Thoracic aorta (tissue), 2 donors: ENCODE results near the gene DCDC2C. TPM values are rescaled to one million over a fixed set of nuclear protein-coding genes. Genes with fewer than 3 reads are reported as not detected.

Experiments used
- ATAC-seq: fragments of 150-250 bp; one replicate; pipeline ENCODE4 v1.8.0; 2017; ENCODE audit warnings: low read depth; ENCODE audit not compliant: insufficient number of reproducible peaks, low FRiP score
- DNase-seq: peaks from one replicate; pipeline ENCODE4 v3.0.0-alpha.2; 2020; ENCODE audit warnings: low spot score
- H3K27ac ChIP-seq, 2 donors: fragments of 200-600 bp; sonication (generic); 1 replicate in 1 of 2; 2 replicates in 1 of 2; pipeline ENCODE4 v1.5.1; 2016; ENCODE audit warnings: mild to moderate bottlenecking in 2 of 2, moderate library complexity in 2 of 2
- H3K27me3 ChIP-seq: fragments of 200-600 bp; sonication (generic); replicated peaks from 2 replicates; pipeline ENCODE4 v1.6.0; 2016; ENCODE audit warnings: mild to moderate bottlenecking; ENCODE audit not compliant: insufficient read depth
- H3K36me3 ChIP-seq: fragments of 200-600 bp; sonication (generic); one replicate; pipeline ENCODE4 v1.5.1; 2016
- H3K4me1 ChIP-seq, 2 donors: fragments of 200-600 bp; sonication (generic); 1 replicate in 1 of 2; 2 replicates in 1 of 2; pipeline versions ENCODE4 v1.5.1 to v1.6.0; 2016; ENCODE audit warnings: low read depth in 2 of 2, mild to moderate bottlenecking in 1 of 2; ENCODE audit not compliant: control insufficient read depth in 1 of 2
- H3K4me3 ChIP-seq: fragments of 200-600 bp; sonication (generic); 2 replicates; pipeline ENCODE4 v1.5.1; 2016; ENCODE audit warnings: mild to moderate bottlenecking
- H3K9me3 ChIP-seq: fragments of 200-600 bp; sonication (generic); 2 replicates; pipeline ENCODE4 v1.5.1; 2016
- total RNA-seq, 2 donors: library from RNA; depleted of rRNA; stranded (reverse); fragments of >200 nt; gene quantifications; one replicate each; pipeline versions ENCODE4 v1.1.0 to v1.2.3, GENCODE V29; 2016
- TF ChIP-seq, protein P1 (sequence below): fragments of 200-600 bp; sonication (generic); IDR thresholded peaks from one replicate; pipeline ENCODE4 v1.5.1; 2019; ENCODE audit warnings: antibody characterized with exemption

The DCDC2C gene
- total RNA-seq, 2 donors from 2014 or later: 6.6 to 13.1 TPM

GRCh38 chr2:3679616-3680393 is 23.6 kb upstream of the DCDC2C start:
- Histone ChIP-seq H3K36me3 (no peaks in the 10 kb centered on the region), H3K4me1 (no peaks in the 10 kb centered on the region), H3K27ac (no peak overlapping the region), H3K9me3 (no peaks in the 10 kb centered on the region), H3K4me3 (no peak overlapping the region), H3K27me3 (no peaks in the 10 kb centered on the region)
- DNase-seq (no peak), ATAC-seq (no peak)
- TF ChIP-seq, protein P1, sequence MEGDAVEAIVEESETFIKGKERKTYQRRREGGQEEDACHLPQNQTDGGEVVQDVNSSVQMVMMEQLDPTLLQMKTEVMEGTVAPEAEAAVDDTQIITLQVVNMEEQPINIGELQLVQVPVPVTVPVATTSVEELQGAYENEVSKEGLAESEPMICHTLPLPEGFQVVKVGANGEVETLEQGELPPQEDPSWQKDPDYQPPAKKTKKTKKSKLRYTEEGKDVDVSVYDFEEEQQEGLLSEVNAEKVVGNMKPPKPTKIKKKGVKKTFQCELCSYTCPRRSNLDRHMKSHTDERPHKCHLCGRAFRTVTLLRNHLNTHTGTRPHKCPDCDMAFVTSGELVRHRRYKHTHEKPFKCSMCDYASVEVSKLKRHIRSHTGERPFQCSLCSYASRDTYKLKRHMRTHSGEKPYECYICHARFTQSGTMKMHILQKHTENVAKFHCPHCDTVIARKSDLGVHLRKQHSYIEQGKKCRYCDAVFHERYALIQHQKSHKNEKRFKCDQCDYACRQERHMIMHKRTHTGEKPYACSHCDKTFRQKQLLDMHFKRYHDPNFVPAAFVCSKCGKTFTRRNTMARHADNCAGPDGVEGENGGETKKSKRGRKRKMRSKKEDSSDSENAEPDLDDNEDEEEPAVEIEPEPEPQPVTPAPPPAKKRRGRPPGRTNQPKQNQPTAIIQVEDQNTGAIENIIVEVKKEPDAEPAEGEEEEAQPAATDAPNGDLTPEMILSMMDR: no peak

DNA sequence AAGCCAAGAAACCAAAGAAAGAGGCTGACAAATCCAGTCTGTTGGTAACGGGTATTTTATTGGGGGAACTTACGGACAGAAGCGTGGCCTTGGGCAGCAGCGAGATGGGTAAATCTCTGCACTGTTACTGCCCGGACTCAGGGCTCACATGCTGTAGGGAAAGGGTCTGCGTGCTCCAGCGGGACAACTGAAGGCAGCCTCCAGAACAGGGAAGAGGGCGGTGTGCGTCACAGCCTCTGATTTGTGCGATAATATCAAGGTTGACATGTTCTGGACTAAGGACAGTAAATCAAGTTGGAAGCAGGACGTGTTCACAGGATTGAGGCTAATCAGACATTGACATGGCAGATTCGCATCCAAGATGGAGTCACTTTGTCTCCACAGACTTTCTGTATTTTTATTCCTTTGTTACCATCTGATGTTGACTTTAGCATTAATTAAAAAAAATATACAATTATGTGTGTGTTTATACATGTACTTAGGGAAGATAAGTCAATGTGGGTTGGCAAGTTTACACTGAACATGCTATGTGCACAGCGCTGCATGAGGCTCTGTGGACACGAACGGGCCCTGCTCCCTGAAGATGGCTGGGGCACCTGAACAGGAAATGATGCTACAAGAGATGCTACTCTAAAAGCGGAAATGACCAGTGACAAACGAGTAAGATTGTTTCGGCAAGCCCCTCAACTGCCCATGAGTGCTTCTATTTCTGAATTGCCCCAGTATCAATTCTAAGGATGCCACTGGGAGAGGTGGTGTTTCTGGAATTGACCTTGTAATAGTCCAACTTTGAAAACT is 22.6 kb upstream of the DCDC2C start:
- DNase-seq: no peak
- no peaks in the 10 kb centered on the region for H3K27me3 ChIP-seq
- TF ChIP-seq, protein P1: no peak
- H3K27ac ChIP-seq: no peak overlapping the region
- H3K9me3 ChIP-seq: no peaks in the 10 kb centered on the region
- no peaks in the 10 kb centered on the region for H3K36me3 ChIP-seq
- ATAC-seq: no peak
- no peaks in the 10 kb centered on the region for H3K4me1 ChIP-seq
- H3K4me3 ChIP-seq: no peak overlapping the region

GRCh38 chr2:3681625-3682024 is 21.8 kb upstream of the DCDC2C start:
- Histone ChIP-seq H3K9me3 (no peaks in the 10 kb centered on the region), H3K36me3 (no peaks in the 10 kb centered on the region), H3K4me1 (no peaks in the 10 kb centered on the region), H3K27me3 (no peaks in the 10 kb centered on the region), H3K4me3 (no peak overlapping the region), H3K27ac (no peak overlapping the region)
- no peak for ATAC-seq
- TF ChIP-seq, protein P1: no peak
- no peak for DNase-seq

- Histone ChIP-seq H3K4me3 (no peak overlapping the region), H3K27ac (no peak overlapping the region), H3K27me3 (no peaks in the 10 kb centered on the region), H3K4me1 (no peaks in the 10 kb centered on the region), H3K36me3 (no peaks in the 10 kb centered on the region), H3K9me3 (no peaks in the 10 kb centered on the region)
- no peak for DNase-seq
- TF ChIP-seq, protein P1: no peak
- ATAC-seq: no peak
These were observed 20.6 kb upstream of the DCDC2C start for GRCh38 chr2:3682811-3683210.

DNA sequence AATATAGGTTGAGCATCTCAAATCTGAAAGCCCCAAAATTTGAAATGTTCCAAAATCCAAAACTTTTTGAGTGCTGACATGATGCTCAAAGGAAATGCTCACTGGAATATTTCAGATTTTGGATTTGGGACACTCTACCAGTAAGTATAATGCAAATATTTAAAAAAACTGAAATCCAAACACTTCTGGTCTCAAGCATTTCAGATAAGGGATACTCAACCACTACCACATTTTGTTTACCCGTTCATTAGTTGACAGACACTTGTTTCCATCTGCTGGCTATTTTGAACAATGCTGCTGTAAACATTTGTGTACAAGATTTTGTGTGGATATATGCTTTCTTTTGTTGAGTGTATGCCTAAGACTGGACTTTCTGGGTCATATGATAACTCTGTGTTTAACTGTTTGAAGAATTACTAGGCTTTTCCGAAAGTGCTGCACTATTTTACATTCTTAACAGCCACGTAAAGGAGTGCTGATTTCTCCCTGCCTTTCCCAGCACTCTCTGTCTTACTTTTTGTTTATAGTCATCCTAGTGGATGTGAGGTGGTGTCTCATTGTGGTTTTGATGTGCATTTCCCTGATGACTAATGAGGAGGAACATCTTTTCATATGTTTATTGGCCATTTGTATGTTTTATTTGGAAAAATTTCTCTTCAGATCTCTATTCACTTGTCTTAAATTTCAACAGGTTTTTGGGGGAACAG is 19.5 kb upstream of the DCDC2C start:
- no peak for DNase-seq
- TF ChIP-seq, protein P1: no peak
- no peak for ATAC-seq
- no peak overlapping the region for H3K4me3 ChIP-seq
- no peaks in the 10 kb centered on the region for H3K9me3 ChIP-seq
- H3K36me3 ChIP-seq: no peaks in the 10 kb centered on the region
- no peak overlapping the region for H3K27ac ChIP-seq
- no peaks in the 10 kb centered on the region for H3K27me3 ChIP-seq
- H3K4me1 ChIP-seq: no peaks in the 10 kb centered on the region
